ENCODE results near the gene ZFYVE27.

Gene ZFYVE27

DNA sequence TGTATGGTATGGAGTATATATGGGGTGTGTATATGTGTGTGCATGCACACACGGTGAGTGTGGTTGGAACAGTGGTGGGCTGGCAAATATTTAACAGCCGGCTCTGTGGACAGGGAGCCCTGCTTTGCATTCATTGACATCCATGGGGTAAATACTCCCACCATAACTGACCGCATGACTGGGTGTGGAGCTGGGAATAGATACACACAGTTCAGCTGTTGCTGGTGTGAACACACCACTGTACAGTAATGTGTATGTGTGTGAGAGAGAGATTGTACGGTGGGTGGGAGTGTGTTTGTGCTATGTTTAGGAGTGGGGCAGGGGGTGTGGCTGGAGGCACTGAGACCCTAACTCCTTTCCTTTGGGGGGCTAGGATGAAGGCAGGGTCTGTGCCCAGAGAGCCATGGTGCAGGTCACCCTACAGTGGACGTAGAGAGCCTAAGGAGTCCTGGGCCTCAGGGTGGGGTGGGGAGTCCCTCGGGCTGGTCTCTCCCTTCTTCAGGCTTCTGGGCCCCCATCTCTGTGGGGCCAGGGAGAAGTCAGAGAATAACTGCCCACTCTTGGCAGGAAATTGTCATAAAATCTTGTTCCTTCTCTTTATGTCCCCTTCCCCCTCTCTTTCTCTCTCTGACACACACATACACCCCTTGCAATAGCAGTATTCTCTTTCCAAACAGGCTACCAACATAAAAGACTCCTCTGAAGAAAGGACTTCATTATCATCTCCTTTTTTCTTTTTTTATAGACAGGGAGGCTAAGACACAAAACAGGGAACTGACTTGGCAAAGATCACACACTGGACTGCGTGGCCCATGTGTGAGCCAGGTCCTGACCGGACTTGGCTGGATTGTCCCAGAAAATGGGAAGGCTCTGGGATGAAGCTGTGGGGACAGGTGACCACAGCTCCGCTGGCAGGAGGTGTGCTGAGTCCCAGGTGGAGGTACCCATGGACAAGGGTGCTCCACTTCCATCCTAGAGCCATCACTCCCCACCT lies 31.7 kb downstream of the ZFYVE27 start:
- DNase-seq (ENCODE audit: low read depth in 3 of 3): no peak

DNA sequence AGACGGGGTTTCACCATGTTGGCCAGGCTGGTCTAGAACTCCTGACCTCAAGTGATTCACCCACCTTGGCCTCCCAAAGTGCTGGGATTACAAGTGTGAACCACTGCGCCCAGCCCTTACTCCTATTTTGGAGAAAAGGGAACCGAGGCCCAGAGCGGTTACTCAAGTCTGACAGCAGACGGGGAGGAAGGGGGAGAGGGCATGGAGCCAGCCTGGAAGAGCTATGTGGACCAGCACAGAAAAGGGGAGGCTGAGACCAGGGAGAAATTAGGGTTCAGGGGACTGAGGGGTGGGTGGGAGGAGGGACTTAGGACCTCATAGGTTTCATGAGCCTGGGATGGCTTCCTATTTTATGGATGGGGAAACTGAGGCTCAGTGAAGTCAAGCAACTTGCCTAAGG lies 33.3 kb downstream of the ZFYVE27 start:
- no peak for DNase-seq (ENCODE audit: low read depth in 3 of 3)

DNA sequence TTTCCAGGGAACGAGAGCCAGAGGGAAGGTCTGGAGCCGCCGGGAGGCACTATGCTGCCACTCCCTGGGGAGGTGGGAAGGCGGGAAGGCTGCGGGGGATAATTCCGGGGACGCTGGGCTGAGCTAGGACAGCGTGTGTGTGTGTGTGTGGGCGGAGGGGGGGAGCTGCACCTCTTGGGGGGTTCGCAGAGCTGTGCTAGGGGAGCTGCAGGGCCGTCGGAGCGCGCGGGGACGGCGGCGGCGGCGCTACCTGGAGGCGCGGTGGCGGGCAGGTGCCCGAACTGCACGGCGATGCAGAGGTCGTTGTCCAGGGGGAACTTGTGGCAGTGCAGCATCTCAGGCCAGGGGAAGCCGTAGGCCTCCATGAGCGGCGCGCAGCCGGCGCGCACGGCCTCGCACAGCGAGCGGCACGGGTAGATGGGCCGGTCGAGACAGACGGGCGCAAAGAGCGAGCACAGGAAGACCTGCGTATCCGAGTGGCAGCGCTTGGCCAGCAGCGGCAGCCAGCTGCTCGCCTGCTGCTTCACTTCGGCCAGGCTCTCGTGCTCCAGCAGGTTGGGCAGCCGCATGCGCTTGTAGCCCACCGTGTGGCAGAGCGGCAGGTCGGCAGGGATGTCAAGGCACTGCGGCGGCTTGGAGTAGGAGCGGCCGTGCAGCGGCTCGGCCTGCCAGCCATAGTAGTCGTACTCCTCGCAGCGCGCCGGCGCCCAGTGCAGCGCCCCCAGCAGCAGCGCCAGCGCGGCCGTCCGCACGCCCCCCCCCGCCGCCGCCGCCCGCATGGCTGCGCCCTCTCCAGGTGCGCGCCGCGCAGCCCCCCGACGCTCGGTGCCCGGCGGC lies 34.3 kb downstream of the ZFYVE27 start:
- DNase-seq (ENCODE audit: low read depth in 3 of 3): no peak

DNA sequence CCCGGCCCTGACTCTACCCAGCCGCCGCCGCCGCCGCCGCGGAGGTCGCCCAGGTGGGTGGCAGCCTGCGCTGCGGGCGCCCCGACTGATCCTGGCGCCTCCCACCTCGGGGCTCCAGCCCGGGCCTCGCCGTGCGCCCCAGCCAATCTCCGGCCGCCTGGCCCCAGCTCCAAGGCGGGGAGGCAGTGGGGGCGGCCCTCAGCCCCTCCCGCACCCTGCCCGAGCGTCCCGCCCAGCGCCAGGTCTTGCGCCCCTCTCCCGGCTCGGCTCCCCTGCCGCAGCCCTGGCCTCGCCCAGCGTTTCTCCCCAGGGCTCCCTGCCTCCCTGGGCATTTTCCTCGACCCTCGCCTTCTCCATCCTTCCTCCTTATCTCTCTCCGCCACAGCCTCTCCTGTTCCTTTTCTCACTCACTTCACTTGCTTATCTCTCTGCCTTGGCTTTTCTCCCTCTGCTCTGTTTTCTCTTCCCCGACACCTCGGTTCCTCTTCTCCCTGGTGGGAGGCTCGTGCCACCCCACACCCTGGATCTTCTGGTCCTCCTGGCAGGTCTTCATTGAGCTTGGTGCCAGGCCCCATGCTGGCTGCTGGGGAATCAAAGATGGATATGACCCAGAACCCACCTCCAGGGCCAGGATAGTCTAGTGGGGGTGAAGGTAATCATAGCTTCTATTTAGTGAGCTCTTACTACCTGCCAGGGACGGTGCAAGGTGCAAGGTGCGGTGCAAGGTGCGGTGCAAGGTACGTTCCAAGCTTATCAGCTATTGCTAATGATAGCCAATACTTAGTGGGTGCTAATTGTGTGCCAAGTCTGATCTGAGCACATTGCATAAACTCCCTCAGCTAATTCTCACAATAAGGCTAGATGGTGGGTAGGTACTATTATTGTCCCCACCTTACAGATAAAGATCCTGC lies 35.2 kb downstream of the ZFYVE27 start, which contains the start of gene SFRP5:
Gene SFRP5 (minus strand): TSS at position 87 of the 911 bp plus-strand sequence. CDS start 166 bp downstream, outside the sequence.
- DNase-seq (ENCODE audit: low read depth in 3 of 3): no peak

DNA sequence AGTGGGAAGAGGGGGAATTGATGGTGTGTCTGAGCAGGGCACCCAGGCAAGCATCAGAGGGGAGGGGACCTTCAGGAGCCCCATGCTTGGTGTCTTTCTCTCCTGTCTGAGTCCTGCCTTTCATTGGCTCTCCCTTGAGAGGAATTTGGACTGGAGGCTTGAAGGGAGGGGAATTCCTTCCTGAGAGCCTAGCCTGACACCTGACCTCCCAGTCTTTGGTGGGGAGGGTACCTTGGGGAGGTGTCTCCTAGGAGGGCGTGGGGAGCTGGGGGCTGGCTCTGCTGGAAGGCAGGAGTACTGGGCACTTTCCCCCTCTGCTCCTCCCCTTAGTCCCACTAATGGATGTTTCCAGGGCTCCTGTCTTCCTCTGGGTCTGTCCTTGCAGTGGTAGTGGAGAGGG lies 36.2 kb downstream of the ZFYVE27 start:
- DNase-seq (ENCODE audit: low read depth in 3 of 3): no peak

DNA sequence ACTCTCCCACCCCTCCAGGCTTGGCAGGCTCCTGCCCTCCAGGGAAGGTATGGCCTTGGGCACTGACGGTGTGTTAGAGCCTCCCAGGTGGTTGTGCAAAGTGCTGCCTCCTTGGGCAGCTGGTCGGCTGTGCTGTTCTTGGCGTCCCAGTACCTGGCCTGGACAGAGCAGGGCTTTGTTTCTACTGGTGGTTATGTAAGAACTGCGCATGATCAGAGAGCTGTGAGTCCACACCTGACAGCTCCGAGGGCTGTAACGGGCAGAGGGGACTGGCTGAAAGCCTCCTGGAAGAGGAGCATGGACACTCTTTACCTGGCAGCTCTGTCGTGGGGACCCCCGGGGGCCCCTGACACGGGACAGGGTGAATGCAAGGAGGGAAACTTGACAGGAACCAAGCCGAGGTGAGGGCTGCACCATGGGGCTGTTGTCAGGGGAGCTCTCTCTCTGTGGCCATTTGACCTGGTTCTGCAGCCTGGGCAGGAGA lies 37.9 kb downstream of the ZFYVE27 start:
- DNase-seq (ENCODE audit: low read depth in 3 of 3): no peak

DNA sequence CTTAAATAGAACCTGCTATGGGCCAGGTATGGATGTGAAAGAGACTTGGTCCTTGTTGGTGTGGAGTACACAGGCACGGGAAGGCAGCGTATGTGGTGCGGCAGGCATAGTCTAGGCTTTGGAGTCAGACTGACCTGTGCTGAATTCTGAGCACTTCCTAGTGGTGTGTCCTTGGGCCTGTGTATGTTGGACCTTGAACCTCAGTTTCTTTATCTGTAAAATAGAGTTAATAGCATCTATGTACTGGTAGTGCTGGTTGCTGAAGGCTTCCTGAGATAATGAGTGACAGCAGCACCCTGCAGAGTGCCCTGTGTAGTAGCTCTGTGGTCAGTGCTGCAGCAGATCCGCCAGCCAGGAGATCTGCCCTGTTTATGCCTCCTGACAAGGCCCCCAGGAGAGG lies 40.2 kb downstream of the ZFYVE27 start:
- no peak for DNase-seq (ENCODE audit: low read depth in 3 of 3)

DNA sequence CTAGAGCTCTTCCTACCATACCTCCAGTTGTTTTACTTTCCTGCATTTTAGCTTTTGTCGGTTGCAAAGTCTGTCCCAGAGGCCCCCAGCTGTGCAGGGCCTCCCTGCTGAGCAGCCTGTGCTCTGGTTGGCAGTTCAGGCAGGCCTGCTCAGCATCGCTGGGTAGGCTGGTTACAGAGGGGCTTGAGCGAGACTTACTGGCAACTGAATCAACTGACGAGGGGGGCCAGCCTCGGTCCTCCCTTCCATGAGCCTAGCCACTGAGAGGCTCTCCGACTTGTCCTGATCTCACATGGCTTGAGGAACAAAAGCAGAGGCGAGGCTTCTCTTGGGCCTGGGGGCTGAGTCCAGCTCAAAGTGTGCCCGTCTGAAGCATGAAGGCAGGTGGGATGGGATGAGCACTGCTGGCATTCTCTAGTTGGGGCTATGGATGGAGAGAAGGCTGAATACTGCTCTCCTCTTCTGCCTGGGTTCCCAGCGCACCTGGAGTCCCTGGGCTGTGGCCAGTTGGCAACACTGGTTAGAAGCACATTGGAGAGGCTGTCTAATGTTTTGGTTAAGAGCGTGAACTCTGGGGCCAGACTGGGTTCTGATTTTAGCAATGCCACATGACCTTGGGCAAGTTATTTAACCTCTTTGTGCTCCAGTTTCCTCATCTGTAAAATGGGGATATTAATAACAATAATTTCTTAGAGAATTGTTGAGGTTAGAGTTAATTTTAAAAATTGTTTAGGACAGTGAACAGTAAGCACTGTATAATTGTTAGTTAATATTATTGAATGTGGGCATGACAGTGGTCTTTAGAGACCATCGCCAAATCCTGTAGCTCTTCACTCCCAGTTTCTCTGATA lies 41.7 kb downstream of the ZFYVE27 start:
- no peak for DNase-seq (ENCODE audit: low read depth in 3 of 3)

DNA sequence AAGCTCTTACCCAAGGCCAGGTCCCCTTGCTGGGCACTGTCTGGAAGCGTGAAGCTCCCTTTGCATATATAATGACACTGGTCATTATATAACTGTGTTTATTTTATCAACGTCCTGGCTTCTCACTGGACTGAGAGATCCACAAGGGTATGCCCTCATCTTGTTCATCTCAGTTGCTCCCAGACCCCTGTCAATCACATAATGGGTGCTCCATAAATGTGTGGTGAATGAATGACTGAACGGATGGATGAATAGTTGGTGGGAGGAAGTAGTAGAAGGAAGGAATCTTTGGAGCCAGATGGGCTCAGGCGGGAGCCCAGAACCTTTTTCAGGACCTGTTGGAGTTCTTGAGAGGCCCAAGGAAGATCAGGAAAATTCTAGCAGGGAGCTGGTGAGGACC lies 42.6 kb downstream of the ZFYVE27 start:
- no peak for DNase-seq (ENCODE audit: low read depth in 3 of 3)

DNA sequence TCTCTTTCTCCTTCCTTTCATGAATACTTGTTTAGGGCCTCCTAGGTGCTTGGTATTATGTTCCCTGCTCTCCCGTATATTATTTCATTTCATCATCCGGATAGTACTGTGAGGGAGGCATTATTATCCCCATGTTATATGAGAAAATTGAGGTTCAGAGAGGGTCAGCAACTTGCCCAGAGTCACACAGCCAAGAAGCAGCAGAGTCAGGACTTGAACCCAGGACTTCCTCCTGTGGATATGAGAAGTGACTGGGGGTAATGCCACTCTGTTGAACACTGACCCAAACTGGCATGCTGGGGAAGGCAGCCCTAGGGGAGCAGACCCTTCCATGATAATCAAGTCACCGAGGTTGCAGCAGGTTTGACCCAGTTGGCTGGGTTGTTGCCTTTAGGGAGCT lies 43.0 kb downstream of the ZFYVE27 start:
- no peak for DNase-seq (ENCODE audit: low read depth in 3 of 3)

DNA sequence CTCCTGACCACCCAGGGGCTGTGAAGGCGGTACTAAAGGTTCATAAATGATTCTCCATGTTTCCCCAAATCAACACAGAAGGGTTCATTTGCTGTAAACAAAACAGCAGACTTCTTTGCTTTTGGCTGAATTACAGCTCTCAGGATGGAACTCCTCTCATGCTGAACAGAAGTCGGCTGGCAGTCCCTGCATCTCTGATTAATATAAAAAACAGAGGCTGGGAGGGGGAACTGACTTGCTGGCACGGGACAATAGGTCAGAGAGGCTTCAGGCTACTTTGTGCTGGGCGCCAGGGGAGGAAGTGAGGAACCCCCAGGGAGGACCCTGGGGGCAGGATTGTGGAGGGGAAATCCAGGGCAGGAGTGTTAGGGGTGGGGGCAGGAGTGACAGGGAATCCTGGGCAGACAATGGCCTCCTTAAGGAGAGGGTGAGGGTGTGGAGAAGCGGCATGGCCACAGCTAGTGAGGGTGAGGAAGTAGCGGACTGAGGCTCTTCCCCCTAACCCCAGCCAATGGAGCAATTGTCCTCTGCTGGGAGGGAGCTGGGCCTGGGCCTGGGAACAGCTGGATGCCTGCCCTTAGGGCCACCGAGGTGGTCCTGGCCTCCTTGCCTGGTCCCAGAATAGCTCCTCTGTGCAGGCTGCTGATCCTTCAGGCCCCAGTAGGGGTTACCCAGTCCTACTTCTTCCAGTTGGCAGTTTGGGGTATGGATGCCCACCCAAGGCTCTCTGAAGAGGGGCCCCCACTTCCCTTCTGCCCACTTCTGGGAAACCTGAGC lies 44.1 kb downstream of the ZFYVE27 start:
- DNase-seq (ENCODE audit: low read depth in 3 of 3): no peak

DNA sequence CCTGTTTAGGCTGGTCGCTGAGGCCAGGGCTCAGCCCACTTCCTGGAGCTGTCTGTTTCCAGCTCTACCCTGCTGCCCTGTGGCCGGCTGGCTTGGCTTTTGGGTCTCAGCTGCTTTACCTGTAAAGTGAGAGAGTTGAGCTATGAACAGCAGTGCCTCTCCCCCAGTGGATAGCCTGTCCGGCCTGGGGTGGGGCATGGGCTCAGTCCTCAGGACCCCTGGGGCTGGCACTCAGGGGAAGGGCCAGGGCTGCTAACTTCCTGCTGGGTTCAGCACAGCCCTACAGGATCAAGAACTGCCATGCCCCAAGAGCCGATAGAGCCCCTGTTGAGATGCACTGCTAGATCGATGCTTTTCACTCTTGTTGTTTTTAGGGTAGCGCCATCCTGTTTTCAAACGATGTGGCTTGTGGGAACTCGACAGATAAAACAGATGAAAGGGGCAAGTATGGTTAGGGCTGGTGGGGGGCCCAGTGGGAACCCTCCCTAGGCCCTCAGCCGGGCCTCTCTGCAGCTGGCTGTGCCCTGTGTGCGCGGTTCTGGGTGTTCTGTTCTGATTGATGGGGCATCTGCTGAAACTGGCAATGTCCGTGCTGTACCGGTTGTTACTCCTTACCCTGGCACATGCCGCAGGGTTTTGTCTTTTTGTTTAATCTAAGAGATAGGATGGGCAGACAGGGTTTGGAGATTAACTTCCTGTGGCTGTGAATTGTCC lies 44.8 kb downstream of the ZFYVE27 start:
- DNase-seq (ENCODE audit: low read depth in 3 of 3): no peak

DNA sequence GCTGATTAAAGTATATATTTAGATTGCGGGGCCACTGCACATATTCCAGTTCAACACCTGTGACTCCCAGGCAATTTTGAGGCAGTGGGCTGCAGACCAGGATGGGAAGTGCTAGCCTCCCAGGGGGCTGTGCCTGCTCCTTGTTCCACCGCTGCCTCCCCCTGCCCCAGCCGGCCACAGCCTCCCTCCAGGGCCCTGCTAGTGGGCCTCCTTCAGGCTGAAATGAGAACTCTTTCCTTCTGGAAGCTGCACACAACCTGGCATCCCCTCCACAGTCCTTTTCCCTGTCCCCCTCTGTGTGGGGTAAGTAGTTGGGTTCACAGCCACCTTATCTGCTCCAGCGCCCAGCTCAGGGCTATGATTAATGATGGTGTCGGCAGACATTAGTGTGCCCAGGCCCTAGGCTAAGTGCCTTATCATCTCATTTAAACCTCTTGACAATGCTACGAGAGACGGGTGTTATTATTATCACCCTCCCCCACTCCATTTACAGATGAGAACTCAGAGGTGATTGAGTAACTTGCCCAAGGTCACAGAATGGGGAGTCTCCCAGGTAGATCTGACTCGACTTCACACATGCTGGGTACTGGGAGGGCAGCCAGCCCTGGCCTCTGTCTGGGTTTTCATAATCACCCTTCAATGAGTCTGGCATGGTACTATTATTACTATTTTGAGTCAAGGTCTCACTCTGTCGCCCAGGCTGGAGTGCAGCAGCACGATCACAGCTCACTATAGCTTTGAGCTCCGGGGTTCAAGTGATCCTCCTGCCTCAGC lies 45.7 kb downstream of the ZFYVE27 start:
- no peak for DNase-seq (ENCODE audit: low read depth in 3 of 3)

DNA sequence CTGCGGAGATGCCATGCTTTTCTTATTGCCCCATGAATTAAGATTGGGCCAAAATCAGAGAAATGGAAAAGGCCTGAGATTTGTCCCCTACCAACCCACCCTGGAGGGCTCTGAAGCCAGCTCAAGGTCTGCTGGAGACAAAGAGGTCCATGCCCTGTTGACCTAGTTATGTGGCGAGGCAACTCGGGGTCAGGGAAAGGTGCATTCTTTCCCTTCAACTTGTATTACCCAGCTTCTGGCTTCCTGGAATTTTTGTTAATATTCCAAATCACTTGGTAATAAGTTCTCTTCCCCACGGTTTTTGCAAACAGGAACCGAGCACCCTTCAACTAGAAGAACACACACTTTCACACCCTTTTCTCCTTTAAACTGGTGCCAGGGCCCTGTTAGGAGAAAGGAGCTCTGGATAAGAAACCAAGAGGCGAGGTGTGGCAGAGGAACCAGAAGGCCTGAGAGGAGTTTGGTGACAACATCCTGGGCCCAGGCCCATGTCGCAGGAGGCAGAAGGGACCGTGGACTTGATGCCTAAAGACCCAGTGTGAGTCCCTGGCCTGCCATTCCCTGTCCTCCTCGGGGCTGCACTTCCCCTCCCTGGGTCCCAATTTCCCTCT lies 47.4 kb downstream of the ZFYVE27 start:
- DNase-seq (ENCODE audit: low read depth in 3 of 3): no peak

DNA sequence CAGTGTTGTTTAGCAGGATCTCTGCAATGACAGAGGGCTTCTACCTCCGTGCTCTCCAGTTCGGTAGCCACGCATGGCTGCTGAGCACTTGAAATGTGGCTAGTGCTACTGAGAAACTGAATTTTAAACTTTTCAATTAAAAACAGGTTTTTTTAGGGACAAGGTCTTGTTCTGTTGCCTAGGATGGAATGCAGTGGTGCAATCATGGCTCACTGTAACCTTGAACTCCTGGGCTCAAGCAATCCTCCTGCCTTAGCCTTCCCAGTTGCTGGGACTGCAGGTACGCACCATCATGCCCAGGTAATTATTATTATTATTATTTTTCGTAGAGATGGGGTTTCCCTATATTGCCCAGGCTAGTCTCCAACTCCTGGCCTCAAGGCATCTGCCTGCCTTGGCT lies 48.3 kb downstream of the ZFYVE27 start:
- DNase-seq (ENCODE audit: low read depth in 3 of 3): no peak

DNA sequence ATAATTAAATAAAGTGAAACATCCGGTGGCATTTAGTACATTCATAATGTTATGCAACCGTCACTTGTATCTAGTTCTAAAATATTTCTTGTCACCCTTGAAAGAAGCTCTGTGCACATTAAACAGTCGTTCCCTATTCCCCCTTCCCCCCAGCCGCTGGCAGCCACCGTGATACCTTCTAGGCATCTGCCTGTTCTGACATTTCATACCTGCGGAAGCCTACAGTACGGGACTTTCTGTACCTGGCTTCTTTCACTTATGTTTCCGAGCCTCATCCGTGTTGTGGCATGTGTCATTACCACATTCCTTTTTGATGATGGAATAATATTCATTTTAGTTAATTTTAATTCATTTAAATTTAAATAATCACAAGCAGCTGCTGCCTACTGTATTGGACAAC lies 48.8 kb downstream of the ZFYVE27 start:
- no peak for DNase-seq (ENCODE audit: low read depth in 3 of 3)

DNA sequence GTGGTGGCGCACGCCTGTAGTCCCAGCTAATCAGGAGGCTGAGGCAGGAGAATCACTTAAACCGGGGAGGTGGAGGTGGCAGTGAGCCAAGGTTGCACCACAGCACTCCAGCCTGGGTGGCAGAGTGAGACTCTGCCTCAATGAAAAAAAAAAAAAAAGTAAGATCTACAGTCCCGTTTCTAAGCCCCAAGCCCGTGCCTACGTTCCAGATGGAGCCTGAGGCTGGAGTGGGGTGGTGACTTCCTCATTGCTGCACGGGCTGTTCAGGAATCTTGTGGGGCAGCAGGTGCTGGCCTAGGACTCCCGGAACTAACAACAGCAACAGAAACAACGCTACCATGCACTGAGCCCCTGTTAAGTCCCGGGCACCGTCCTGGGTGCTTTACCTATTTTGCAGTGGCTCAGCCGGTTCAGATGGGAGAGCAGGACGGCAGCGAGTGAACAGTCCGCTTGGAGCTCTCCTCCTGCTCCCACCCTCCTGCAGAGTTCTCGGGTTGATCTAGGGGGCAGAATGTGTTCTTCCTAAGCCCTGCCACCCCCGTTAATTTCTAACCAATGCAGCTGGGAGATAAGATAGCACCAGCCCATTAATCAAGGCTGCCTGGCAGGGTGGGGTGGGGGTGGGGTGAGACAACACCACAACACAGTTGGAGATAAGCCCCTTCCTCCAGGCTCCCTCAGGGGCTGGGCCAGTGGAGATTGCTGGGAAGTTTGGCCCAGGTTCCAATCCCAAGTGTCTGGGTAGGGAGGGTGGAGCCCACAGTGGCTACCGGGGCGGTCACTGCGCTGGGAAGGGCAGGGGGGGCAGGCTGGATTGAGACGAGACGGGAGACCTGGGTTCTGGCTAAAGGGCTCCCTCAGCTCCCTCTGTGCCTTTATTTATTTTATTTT lies 51.9 kb downstream of the ZFYVE27 start:
- DNase-seq (ENCODE audit: low read depth in 3 of 3): no peak

All from stimulated activated CD4-positive, alpha-beta T cell treated with anti-CD3 and anti-CD28 coated beads, TNF-alpha, amount 100 ng/mL, for 48 hours (primary cell).